Adrenal gland (tissue), 5 donors: Measurements from ENCODE around the gene DHX32.

Experiments used
- POLR2A ChIP-seq, 2 donors: fragments of 450-650 bp; IDR thresholded peaks; one replicate each; pipeline ENCODE4 v1.6.1; 2017; ENCODE audit warnings: antibody characterized with exemption in 2 of 2, mild to moderate bottlenecking in 2 of 2, moderate library complexity in 1 of 2
- TF ChIP-seq, protein P1 (sequence below), 6 experiments: fragments of 450-650 bp in 4 of 6; fragments of 200-600 bp in 2 of 6; sonication (generic) in 1 of 6; IDR thresholded peaks; 1 replicate in 5 of 6; 2 replicates in 1 of 6; pipeline versions ENCODE4 v1.5.1 to v1.8.0; 2016 to 2021; ENCODE audit warnings: antibody characterized with exemption in 6 of 6, mild to moderate bottlenecking in 2 of 6, moderate library complexity in 1 of 6
- donor health status: DM: no; HTN: no; CAD: no.

DNA sequence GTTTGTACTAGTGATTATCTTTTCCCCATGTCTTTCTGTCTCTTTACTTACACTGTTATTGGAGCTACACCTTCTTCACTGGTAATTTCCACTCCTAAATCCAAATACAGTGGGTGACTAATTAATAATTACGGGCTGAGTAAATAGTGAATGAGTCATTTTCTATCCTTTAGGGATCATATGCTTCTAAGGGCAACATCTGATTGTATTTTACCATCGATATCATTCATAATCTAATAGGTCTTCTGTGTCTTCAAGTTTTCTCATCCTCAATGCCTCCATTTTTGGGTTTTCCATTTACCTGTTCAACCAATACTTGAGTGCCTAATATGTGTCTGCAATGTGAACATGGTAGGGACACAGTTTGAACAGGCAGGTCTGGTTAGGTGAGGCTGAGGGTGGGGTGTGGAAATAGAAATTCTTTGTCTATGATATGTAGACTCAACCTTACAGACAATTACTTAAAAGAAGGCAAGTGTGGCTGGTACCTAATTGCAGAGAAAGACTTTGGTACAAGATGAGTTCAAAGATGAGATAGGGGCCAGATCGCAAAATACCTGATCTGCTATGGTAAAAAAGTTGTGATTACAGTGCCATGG is 5.9 kb upstream of the DHX32 start:
- TF ChIP-seq, protein P1, sequence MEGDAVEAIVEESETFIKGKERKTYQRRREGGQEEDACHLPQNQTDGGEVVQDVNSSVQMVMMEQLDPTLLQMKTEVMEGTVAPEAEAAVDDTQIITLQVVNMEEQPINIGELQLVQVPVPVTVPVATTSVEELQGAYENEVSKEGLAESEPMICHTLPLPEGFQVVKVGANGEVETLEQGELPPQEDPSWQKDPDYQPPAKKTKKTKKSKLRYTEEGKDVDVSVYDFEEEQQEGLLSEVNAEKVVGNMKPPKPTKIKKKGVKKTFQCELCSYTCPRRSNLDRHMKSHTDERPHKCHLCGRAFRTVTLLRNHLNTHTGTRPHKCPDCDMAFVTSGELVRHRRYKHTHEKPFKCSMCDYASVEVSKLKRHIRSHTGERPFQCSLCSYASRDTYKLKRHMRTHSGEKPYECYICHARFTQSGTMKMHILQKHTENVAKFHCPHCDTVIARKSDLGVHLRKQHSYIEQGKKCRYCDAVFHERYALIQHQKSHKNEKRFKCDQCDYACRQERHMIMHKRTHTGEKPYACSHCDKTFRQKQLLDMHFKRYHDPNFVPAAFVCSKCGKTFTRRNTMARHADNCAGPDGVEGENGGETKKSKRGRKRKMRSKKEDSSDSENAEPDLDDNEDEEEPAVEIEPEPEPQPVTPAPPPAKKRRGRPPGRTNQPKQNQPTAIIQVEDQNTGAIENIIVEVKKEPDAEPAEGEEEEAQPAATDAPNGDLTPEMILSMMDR (IDR thresholded peaks at IDR 0.05), result no peak
- no peak for TF ChIP-seq POLR2A (IDR thresholded peaks at IDR 0.05)
